Activated B cell treated with CpG ODN at 0.5 μM for 24 hours (primary cell): ENCODE measurements around the gene STK38L. TPM values are rescaled to one million over a fixed set of nuclear protein-coding genes. Genes with fewer than 3 reads are reported as not detected.

ENCODE experiments used
- ATAC-seq: fragments of 200-7000 bp; cut with Tn5 transposase; one replicate; pipeline ENCODE4 v1.10.0; 2021; ENCODE audit warnings: low read depth, mild to moderate bottlenecking, moderate library complexity
- CTCF ChIA-PET: fragments of 350-600 bp; sonication (Branson Sonifier 250); formaldehyde crosslinking; loops from one replicate; lab custom pipeline; 2021; ENCODE audit warnings: antibody characterized with exemption; lab: Charles Lee
- POLR2A ChIA-PET: fragments of 350-600 bp; sonication (Branson Sonifier 250); formaldehyde crosslinking; loops from one replicate; lab custom pipeline; 2021; ENCODE audit warnings: antibody characterized with exemption; lab: Charles Lee
- DNase-seq: peaks from one replicate; pipeline ENCODE4 v3.0.0; 2022
- H3K27ac Mint-ChIP-seq: one replicate; pipeline ENCODE4 v1.8.0; 2020; ENCODE audit warnings: mixed read lengths
- H3K27me3 Mint-ChIP-seq: one replicate; pipeline ENCODE4 v1.8.0; 2021; ENCODE audit warnings: mixed read lengths
- H3K36me3 Mint-ChIP-seq: one replicate; pipeline ENCODE4 v1.8.0; 2021; ENCODE audit warnings: low read depth, mixed read lengths
- H3K4me1 Mint-ChIP-seq: one replicate; pipeline ENCODE4 v1.8.0; 2021; ENCODE audit warnings: mixed read lengths
- H3K4me3 Mint-ChIP-seq: one replicate; pipeline ENCODE4 v1.8.0; 2020; ENCODE audit warnings: mild to moderate bottlenecking, mixed read lengths
- H3K9me3 Mint-ChIP-seq: one replicate; pipeline ENCODE4 v1.8.0; 2020; ENCODE audit warnings: mixed read lengths
- CTCF ChIP-seq: fragments of 200-600 bp; IDR thresholded peaks from one replicate; pipeline ENCODE4 v1.8.0; 2022; ENCODE audit warnings: antibody characterized with exemption, mild to moderate bottlenecking
- intact Hi-C: fragments of 100-400 bp; cut with micrococcal nuclease; formaldehyde crosslinking; loops from one replicate; pipeline ENCODE4 v1.15.1; 2024
- total RNA-seq: library from RNA; stranded (reverse); gene quantifications from 2 replicates; pipeline ENCODE4 v1.2.3, GENCODE V29; 2022

Gene STK38L
- total RNA-seq, 1 donor from 2014 or later, result 26.3 TPM

GRCh38 chr12:27212861-27213260, 31.2 kb upstream of the STK38L start:
- peaks cover 12% of the 10 kb centered on the region for H3K9me3 Mint-ChIP-seq
- no peak overlapping the region for H3K4me3 Mint-ChIP-seq
- no peak for TF ChIP-seq CTCF
- POLR2A ChIA-PET, result no interaction called here
- no peaks in the 10 kb centered on the region for H3K36me3 Mint-ChIP-seq
- intact Hi-C loops, result no loop called here
- DNase-seq (no peak), ATAC-seq (no peak)
- peaks cover under 1% of the 10 kb centered on the region for H3K4me1 Mint-ChIP-seq
- H3K27me3 Mint-ChIP-seq, result no peaks in the 10 kb centered on the region
- no peak overlapping the region for H3K27ac Mint-ChIP-seq
- CTCF ChIA-PET, result no interaction called here

- Mint-ChIP-seq H3K4me3 (no peak overlapping the region), H3K27me3 (no peaks in the 10 kb centered on the region), H3K36me3 (no peaks in the 10 kb centered on the region), H3K4me1 (no peaks in the 10 kb centered on the region), H3K27ac (no peak overlapping the region), H3K9me3 (peaks cover 12% of the 10 kb centered on the region)
- intact Hi-C loops, result no loop called here
- POLR2A ChIA-PET, result no interaction called here
- CTCF ChIA-PET, result no interaction called here
- TF ChIP-seq CTCF, result no peak
- ATAC-seq (no peak), DNase-seq (no peak)
Observed at GRCh38 chr12:27213304-27213703, 30.8 kb upstream of the STK38L start.

- CTCF ChIA-PET, result no interaction called here
- POLR2A ChIA-PET, result no interaction called here
- TF ChIP-seq CTCF, result no peak
- ATAC-seq (no peak), DNase-seq (no peak)
- Mint-ChIP-seq H3K36me3 (no peaks in the 10 kb centered on the region), H3K27ac (no peak overlapping the region), H3K4me3 (no peak overlapping the region), H3K27me3 (no peaks in the 10 kb centered on the region), H3K9me3 (peaks cover 11% of the 10 kb centered on the region), H3K4me1 (peaks cover 2% of the 10 kb centered on the region)
- intact Hi-C loops, result no loop called here
Observed at GRCh38 chr12:27213830-27214787, 30.0 kb upstream of the STK38L start.

GRCh38 chr12:27217590-27217989, 26.5 kb upstream of the STK38L start:
- Mint-ChIP-seq H3K27ac (no peak overlapping the region), H3K9me3 (no peaks in the 10 kb centered on the region), H3K27me3 (no peaks in the 10 kb centered on the region), H3K4me3 (no peak overlapping the region), H3K4me1 (peaks cover 36% of the 10 kb centered on the region), H3K36me3 (no peaks in the 10 kb centered on the region)
- CTCF ChIA-PET, result no interaction called here
- POLR2A ChIA-PET, result interaction anchor here (0.8 kb wide), 1 partner anchor 10 kb away, joined by 3 read pairs; no protein-coding TSS in a partner anchor
- no peak for TF ChIP-seq CTCF
- ATAC-seq (no peak), DNase-seq (no peak)
- intact Hi-C loops, result no loop called here

GRCh38 chr12:27219693-27220054, 24.4 kb upstream of the STK38L start:
- TF ChIP-seq CTCF, result no peak
- H3K4me1 Mint-ChIP-seq, result peaks cover 39% of the 10 kb centered on the region
- H3K9me3 Mint-ChIP-seq, result no peaks in the 10 kb centered on the region
- no peak overlapping the region for H3K4me3 Mint-ChIP-seq
- ChIA-PET POLR2A (interaction anchor here (1.5 kb wide), 1 partner anchor 205 kb away, joined by 3 read pairs; the partner anchor contains the start of gene TM7SF3), CTCF (no interaction called here)
- H3K27me3 Mint-ChIP-seq, result no peaks in the 10 kb centered on the region
- peak overlapping the region; percentile 84 for H3K27ac Mint-ChIP-seq
- DNase-seq, result no peak
- no peaks in the 10 kb centered on the region for H3K36me3 Mint-ChIP-seq
- intact Hi-C loops, result loop anchor here (2.0 kb wide), 2 partner anchors 25 to 41 kb away; partner anchors contain the start of gene STK38L
- ATAC-seq, result no peak
